T-helper 1 cell treated with Interleukin-12 subunit alpha and Interleukin-12 subunit beta and Interleukin-4 antibody, amounts not matched to agents 30 ng/mL and 1 ng/mL, for 36 hours (primary cell): ENCODE data around the gene AKR1B15. TPM values are rescaled to one million over a fixed set of nuclear protein-coding genes. Genes with fewer than 3 reads are reported as not detected.
"Not testable (repeated sequence)": the region's sequence is repeated elsewhere in the genome, so short reads cannot be mapped to it uniquely, and the experiment has no call there.

Experiments used
- intact Hi-C: fragments of 100-400 bp; cut with micrococcal nuclease; formaldehyde crosslinking; loops from one replicate; pipeline ENCODE4 v1.15.1; 2024
- total RNA-seq: library from RNA; stranded (reverse); gene quantifications from 2 replicates; pipeline ENCODE4 v1.2.3, GENCODE V29; 2022

The AKR1B15 gene
- total RNA-seq, 1 donor from 2014 or later = not detected

- intact Hi-C loops = not testable (repeated sequence)
Measured at GRCh38 chr7:134561616-134562015, 12.7 kb downstream of the AKR1B15 start.

GRCh38 chr7:134562136-134562535, 13.2 kb downstream of the AKR1B15 start:
- intact Hi-C loops = no loop called here

- intact Hi-C loops = not testable (repeated sequence)
Measured at GRCh38 chr7:134563398-134563749, 14.5 kb downstream of the AKR1B15 start.

- intact Hi-C loops = no loop called here
Measured at GRCh38 chr7:134565643-134566136, 16.8 kb downstream of the AKR1B15 start.

GRCh38 chr7:134567368-134567767, 18.5 kb downstream of the AKR1B15 start:
- intact Hi-C loops = no loop called here

GRCh38 chr7:134569962-134570361, 21.1 kb downstream of the AKR1B15 start:
- intact Hi-C loops = not testable (repeated sequence)

- intact Hi-C loops = no loop called here
Measured at GRCh38 chr7:134571101-134571500, 22.2 kb downstream of the AKR1B15 start.

- intact Hi-C loops = no loop called here
Measured at GRCh38 chr7:134571746-134572461, 23.0 kb downstream of the AKR1B15 start.

- intact Hi-C loops = no loop called here
Measured at GRCh38 chr7:134574322-134574721, 25.4 kb downstream of the AKR1B15 start.

- intact Hi-C loops = no loop called here
Measured at GRCh38 chr7:134584290-134584689, 35.4 kb downstream of the AKR1B15 start.

- intact Hi-C loops = no loop called here
Measured at GRCh38 chr7:134585897-134586296, 37.0 kb downstream of the AKR1B15 start.

- intact Hi-C loops = no loop called here
Measured at GRCh38 chr7:134587750-134588149, 38.8 kb downstream of the AKR1B15 start.

- intact Hi-C loops = no loop called here
Measured at GRCh38 chr7:134589491-134589941, 40.6 kb downstream of the AKR1B15 start.

GRCh38 chr7:134593530-134594392, 44.9 kb downstream of the AKR1B15 start:
- intact Hi-C loops = no loop called here

GRCh38 chr7:134594877-134595276, 46.0 kb downstream of the AKR1B15 start:
- intact Hi-C loops = no loop called here

- intact Hi-C loops = no loop called here
Measured at GRCh38 chr7:134599371-134599770, 50.5 kb downstream of the AKR1B15 start.

- intact Hi-C loops = no loop called here
Measured at GRCh38 chr7:134601459-134601858, 52.5 kb downstream of the AKR1B15 start.

GRCh38 chr7:134602881-134603451, 54.1 kb downstream of the AKR1B15 start:
- intact Hi-C loops = no loop called here

GRCh38 chr7:134605978-134606923, 57.3 kb downstream of the AKR1B15 start:
- intact Hi-C loops = loop anchor here (1.0 kb wide), 5 partner anchors 40 to 348 kb away; partner anchors contain the start of gene BPGM

- intact Hi-C loops = loop anchor here (1.0 to 5.0 kb wide), 2 partner anchors 141 to 343 kb away; no protein-coding TSS in a partner anchor
Measured at GRCh38 chr7:134611611-134612151, 62.8 kb downstream of the AKR1B15 start.
